ENCODE results near the gene LENG8. TPM values are rescaled to one million over a fixed set of nuclear protein-coding genes. Genes with fewer than 3 reads are reported as not detected.
A peak's percentile ranks its signal among the peaks of the same experiment; 100 is the strongest.

The LENG8 gene
- total and polyA plus RNA-seq, 2 of the 8 experiments (the other 6 are each of a cell fraction or from before 2014, with no cell fraction given): 62.2 to 108 TPM

- 70% methylated on average over 5 of the region's 16 CpGs; no CpG with 5 or more reads in 1 of the 2 experiments for WGBS, 2 experiments (ENCODE audit: extremely low coverage in 1 of 2, insufficient coverage in 1 of 2, insufficient read length in 1 of 2, insufficient replicate concordance in 2 of 2, low coverage in 1 of 2, low lambda C conversion rate in 2 of 2, missing lambda C conversion rate in 1 of 2)
- H3K27ac ChIP-seq (ENCODE audit: low read depth, low read length): no peak overlapping the region; the same call in 1 of the 2 replicates
- no peak for TF ChIP-seq TBP (IDR thresholded peaks at IDR 0.05; ENCODE audit: low read depth, low read length)
- no peak for TF ChIP-seq RNF2 (IDR thresholded peaks at IDR 0.05; ENCODE audit: borderline replicate concordance, low read depth, low read length, missing control alignments, poor library complexity, severe bottlenecking)
- TF ChIP-seq NANOG (IDR thresholded peaks at IDR 0.05; ENCODE audit: insufficient read depth, low read depth, low read length, poor library complexity, severe bottlenecking): no peak
Measured at GRCh38 chr19:54435551-54436016, 13.4 kb upstream of the LENG8 start.

More at GRCh38 chr19:54435551-54436016, 13.4 kb upstream of the LENG8 start:
- Histone ChIP-seq H4K5ac (ENCODE audit: insufficient read length, low read depth, low read length) (no peak overlapping the region), H3K4me3 (ENCODE audit: extremely low read depth in 1 of 4, insufficient read depth in 2 of 4, low read depth in 3 of 4, low read length in 4 of 4) (peak overlapping the region in 1 of 4 experiments; percentile 20; a peak in 1 of 8 replicates), H3K9ac (replicated peaks in 1 of 4; ENCODE audit: extremely low read depth in 1 of 4, low read depth in 3 of 4, low read length in 3 of 4) (no peak overlapping the region), H2BK5ac (ENCODE audit: low read depth, low read length) (peak overlapping the region; percentile 75; the same call in 1 of the 2 replicates), H2BK20ac (ENCODE audit: low read length) (no peak overlapping the region), H2AK5ac (ENCODE audit: low read depth, low read length) (peak overlapping the region; percentile 93; the same call in 1 of the 2 replicates), H3K18ac (ENCODE audit: extremely low read depth, low read length) (peak overlapping the region; percentile 87; the same call in 1 of the 2 replicates), H4K8ac (ENCODE audit: extremely low read depth, insufficient read depth, low read length) (no peak overlapping the region), H3K4me1 (replicated peaks in 1 of 4; ENCODE audit: control insufficient read depth in 3 of 4, insufficient read depth in 4 of 4, low read length in 3 of 4) (peaks cover 0 to 30% (median 20%) of the 10 kb centered on the region in 4 experiments; a peak in 6 of 7 replicates), H3K14ac (ENCODE audit: insufficient read length) (no peak overlapping the region), H3K4ac (replicated peaks; ENCODE audit: insufficient read length, low read depth, low read length) (no peak overlapping the region), H4K91ac (replicated peaks; ENCODE audit: insufficient read length, low read length) (peak overlapping the region; percentile 88), H3K79me2 (ENCODE audit: control insufficient read depth in 1 of 2, insufficient read depth in 2 of 2, low read length in 2 of 2) (no peaks in the 10 kb centered on the region), H3K4me2 (ENCODE audit: insufficient read depth in 1 of 2, low read depth in 2 of 2, low read length in 2 of 2) (peak overlapping the region; percentile 11 to 55; a peak in 3 of 4 replicates), H3K23ac (ENCODE audit: insufficient read length) (no peak overlapping the region), H3K56ac (replicated peaks; ENCODE audit: insufficient read length, low read depth, low read length) (no peak overlapping the region), H3K23me2 (ENCODE audit: low read depth, low read length) (peaks cover 4% of the 10 kb centered on the region), H2BK15ac (ENCODE audit: low read length) (peak overlapping the region; percentile 92; the same call in 1 of the 2 replicates), H2BK120ac (replicated peaks; ENCODE audit: low read depth, low read length) (no peak overlapping the region), H2BK12ac (ENCODE audit: low read depth, low read length) (peak overlapping the region; percentile 68; the same call in 1 of the 2 replicates), H4K20me1 (replicated peaks in 1 of 2; ENCODE audit: control insufficient read depth in 1 of 2, insufficient read depth in 2 of 2, low read length in 2 of 2) (peaks cover 11 to 24% of the 10 kb centered on the region in 2 experiments), H3K36me3 (ENCODE audit: control insufficient read depth in 2 of 4, insufficient read depth in 4 of 4, low read length in 3 of 4) (peaks cover 0 to 6% (median 0%) of the 10 kb centered on the region in 4 experiments; a peak in 1 of 8 replicates), H3K27me3 (replicated peaks in 1 of 4; ENCODE audit: control insufficient read depth in 3 of 4, extremely low read depth in 1 of 4, insufficient read depth in 3 of 4, low read length in 3 of 4) (peaks cover 0 to 2% (median 0%) of the 10 kb centered on the region in 4 experiments; a peak in 1 of 7 replicates), H3K9me3 (ENCODE audit: insufficient read depth in 2 of 2, low read depth in 1 of 2, low read length in 1 of 2) (no peaks in the 10 kb centered on the region), H2AFZ (ENCODE audit: low read length) (no peak overlapping the region), H3K79me1 (ENCODE audit: low read depth, low read length) (peaks cover 7% of the 10 kb centered on the region; the same call in 1 of the 2 replicates)
- FAIRE-seq (no peak), DNase-seq (ENCODE audit: low read depth in 1 of 2, low spot score in 2 of 2) (peak in 1 of 2 experiments; percentile 57)
- ChIA-PET CTCF (ENCODE audit: partially characterized antibody) (interaction anchor here (1.3 to 7.4 kb wide), 4 partner anchors 15 to 78 kb away, joined by 4 to 109 read pairs (median 34); no protein-coding TSS in a partner anchor), POLR2A (ENCODE audit: partially characterized antibody) (interaction anchor here (0.6 to 13.5 kb wide), 9 partner anchors 11 to 1277 kb away, joined by 3 to 133 read pairs (median 5); partner anchors contain the start of genes LENG8 and TTYH1)

Data from H1 (cell line).